Measurements from ENCODE around the gene MPDU1.

The MPDU1 gene

GRCh38 chr17:7629939-7630571, 46.4 kb downstream of the MPDU1 start, which contains the start of gene SHBG:
Gene SHBG, plus strand, starts transcription at chr17:7630135. Its CDS starts 38 bp downstream, at chr17:7630173.
- Histone ChIP-seq H3K9me3 (ENCODE audit: control insufficient read depth, low read depth, low read length) (no peaks in the 10 kb centered on the region), H3K9ac (ENCODE audit: low read length) (no peak within 1 kb of the TSS), H3K36me3 (ENCODE audit: control insufficient read depth, low read depth, low read length) (no peaks in the 10 kb centered on the region)

GRCh38 chr17:7631398-7632380, 48.0 kb downstream of the MPDU1 start:
- no peaks in the 10 kb centered on the region for H3K36me3 ChIP-seq (ENCODE audit: control insufficient read depth, low read depth, low read length)
- H3K27me3 ChIP-seq (ENCODE audit: control insufficient read depth, insufficient read depth, low read length), result no peaks in the 10 kb centered on the region
- H3K9ac ChIP-seq (ENCODE audit: low read length), result no peak overlapping the region
- no peak overlapping the region for H3K4me3 ChIP-seq (ENCODE audit: low read length)
- H3K4me1 ChIP-seq (ENCODE audit: control insufficient read depth, low read depth, low read length), result peaks cover 11% of the 10 kb centered on the region
- H3K27ac ChIP-seq (ENCODE audit: low read length), result no peak overlapping the region
- H3K9me3 ChIP-seq (ENCODE audit: control insufficient read depth, low read depth, low read length), result no peaks in the 10 kb centered on the region

More at GRCh38 chr17:7629939-7630571, 46.4 kb downstream of the MPDU1 start, which contains the start of gene SHBG:
- no peaks in the 10 kb centered on the region for H3K27me3 ChIP-seq (ENCODE audit: control insufficient read depth, insufficient read depth, low read length)
- H3K27ac ChIP-seq (ENCODE audit: low read length), result no peak within 1 kb of the TSS
- H3K4me3 ChIP-seq (ENCODE audit: low read length), result no peak within 1 kb of the TSS
- peaks cover 8% of the 10 kb centered on the region for H3K4me1 ChIP-seq (ENCODE audit: control insufficient read depth, low read depth, low read length)

- Histone ChIP-seq H3K27ac (ENCODE audit: low read length) (no peak overlapping the region), H3K27me3 (ENCODE audit: control insufficient read depth, insufficient read depth, low read length) (no peaks in the 10 kb centered on the region), H3K9ac (ENCODE audit: low read length) (no peak overlapping the region), H3K4me3 (ENCODE audit: low read length) (no peak overlapping the region), H3K4me1 (ENCODE audit: control insufficient read depth, low read depth, low read length) (peaks cover 8% of the 10 kb centered on the region), H3K9me3 (ENCODE audit: control insufficient read depth, low read depth, low read length) (no peaks in the 10 kb centered on the region), H3K36me3 (ENCODE audit: control insufficient read depth, low read depth, low read length) (no peaks in the 10 kb centered on the region)
Measured at GRCh38 chr17:7632492-7632894, 48.8 kb downstream of the MPDU1 start.

- Histone ChIP-seq H3K4me1 (ENCODE audit: control insufficient read depth, low read depth, low read length) (peaks cover 8% of the 10 kb centered on the region), H3K9ac (ENCODE audit: low read length) (no peak overlapping the region), H3K4me3 (ENCODE audit: low read length) (no peak overlapping the region), H3K27me3 (ENCODE audit: control insufficient read depth, insufficient read depth, low read length) (no peaks in the 10 kb centered on the region), H3K27ac (ENCODE audit: low read length) (no peak overlapping the region), H3K36me3 (ENCODE audit: control insufficient read depth, low read depth, low read length) (no peaks in the 10 kb centered on the region), H3K9me3 (ENCODE audit: control insufficient read depth, low read depth, low read length) (no peaks in the 10 kb centered on the region)
Measured at GRCh38 chr17:7633093-7633492, 49.4 kb downstream of the MPDU1 start.

GRCh38 chr17:7634384-7634783, 50.7 kb downstream of the MPDU1 start:
- peaks cover 8% of the 10 kb centered on the region for H3K4me1 ChIP-seq (ENCODE audit: control insufficient read depth, low read depth, low read length)
- H3K9ac ChIP-seq (ENCODE audit: low read length), result no peak overlapping the region
- no peak overlapping the region for H3K27ac ChIP-seq (ENCODE audit: low read length)
- H3K27me3 ChIP-seq (ENCODE audit: control insufficient read depth, insufficient read depth, low read length), result no peaks in the 10 kb centered on the region
- H3K4me3 ChIP-seq (ENCODE audit: low read length), result no peak overlapping the region
- no peaks in the 10 kb centered on the region for H3K36me3 ChIP-seq (ENCODE audit: control insufficient read depth, low read depth, low read length)
- H3K9me3 ChIP-seq (ENCODE audit: control insufficient read depth, low read depth, low read length), result no peaks in the 10 kb centered on the region

GRCh38 chr17:7636163-7636562, 52.5 kb downstream of the MPDU1 start:
- no peak overlapping the region for H3K27ac ChIP-seq (ENCODE audit: low read length)
- no peak overlapping the region for H3K9ac ChIP-seq (ENCODE audit: low read length)

More at GRCh38 chr17:7636163-7636562, 52.5 kb downstream of the MPDU1 start:
- no peaks in the 10 kb centered on the region for H3K9me3 ChIP-seq (ENCODE audit: control insufficient read depth, low read depth, low read length)
- H3K27me3 ChIP-seq (ENCODE audit: control insufficient read depth, insufficient read depth, low read length), result no peaks in the 10 kb centered on the region
- no peaks in the 10 kb centered on the region for H3K36me3 ChIP-seq (ENCODE audit: control insufficient read depth, low read depth, low read length)
- peaks cover 8% of the 10 kb centered on the region for H3K4me1 ChIP-seq (ENCODE audit: control insufficient read depth, low read depth, low read length)
- H3K4me3 ChIP-seq (ENCODE audit: low read length), result no peak overlapping the region
